Mucosa of descending colon (tissue), 3 donors: Measurements from ENCODE around the gene RSPH1. TPM values are rescaled to one million over a fixed set of nuclear protein-coding genes. Genes with fewer than 3 reads are reported as not detected.

Experiments
- ATAC-seq: fragments of 200-7000 bp; cut with Tn5 transposase; one replicate; pipeline ENCODE4 v1.9.1; 2020; ENCODE audit warnings: mild to moderate bottlenecking, moderate library complexity
- DNase-seq, 3 donors: peaks; one replicate each; pipeline ENCODE4 v3.0.0-alpha.2; 2020
- H3K36me3 ChIP-seq: fragments of 200-600 bp; one replicate; pipeline ENCODE4 v1.8.0; 2021; ENCODE audit warnings: low read depth, mild to moderate bottlenecking
- H3K4me1 ChIP-seq: fragments of 200-600 bp; one replicate; pipeline ENCODE4 v1.8.0; 2021; ENCODE audit warnings: low read depth, mild to moderate bottlenecking
- H3K4me3 ChIP-seq: fragments of 200-600 bp; one replicate; pipeline ENCODE4 v1.8.0; 2021; ENCODE audit warnings: mild to moderate bottlenecking
- H3K9me3 ChIP-seq: fragments of 200-600 bp; one replicate; pipeline ENCODE4 v1.8.0; 2021; ENCODE audit warnings: mild to moderate bottlenecking
- CTCF ChIP-seq: fragments of 200-600 bp; IDR thresholded peaks from one replicate; pipeline ENCODE4 v1.8.0; 2022; ENCODE audit warnings: antibody characterized with exemption, mild to moderate bottlenecking
- intact Hi-C, 2 donors: fragments of 100-400 bp; cut with DNase I in 1 of 2; cut with micrococcal nuclease in 1 of 2; formaldehyde crosslinking; loops; one replicate each; pipeline versions ENCODE4 v1.11.0 to v1.11.1; 2022; cut with DNase I, micrococcal nuclease
- total RNA-seq, 3 donors: library from RNA; stranded (reverse); fragmentation: NEBNext Ultra II Directional in 2 of 3; extraction: Animal tissue kit (Norgen Biotek cat#: 25700) in 2 of 3; gene quantifications; one replicate each; pipeline versions ENCODE4 v1.2.1 to v1.2.4, GENCODE V29; 2021 to 2023
- donor health status: DM: no; HTN: no; CAD: no; lungs with moderate emphysema.
- donor health status: DM: no; HTN: no; CAD: no.
- donor health status: DM: no; HTN: yes; CAD: no.

RSPH1 gene
- total RNA-seq, 3 donors from 2014 or later, result 4.0 to 7.6 (median 4.5) TPM

GRCh38 chr21:42456457-42456856 lies 39.6 kb downstream of the RSPH1 start:
- Histone ChIP-seq H3K36me3 (no peaks in the 10 kb centered on the region), H3K4me1 (peaks cover 29% of the 10 kb centered on the region), H3K9me3 (no peaks in the 10 kb centered on the region), H3K4me3 (no peak overlapping the region)
- intact Hi-C loops, result no loop called here
- DNase-seq, result peak in 2 of 3 donors; percentile 26 to 39
- TF ChIP-seq CTCF, result no peak
- peak; percentile 19 for ATAC-seq

GRCh38 chr21:42455754-42456440 lies 40.1 kb downstream of the RSPH1 start:
- H3K4me3 ChIP-seq, result no peak overlapping the region
- TF ChIP-seq CTCF, result no peak
- ATAC-seq (no peak), DNase-seq (peak in 1 of 3 donors; percentile 15)
- H3K36me3 ChIP-seq, result no peaks in the 10 kb centered on the region
- no peaks in the 10 kb centered on the region for H3K9me3 ChIP-seq
- peaks cover 24% of the 10 kb centered on the region for H3K4me1 ChIP-seq
- intact Hi-C loops, result no loop called here

GRCh38 chr21:42455196-42455595 lies 40.8 kb downstream of the RSPH1 start:
- Histone ChIP-seq H3K36me3 (no peaks in the 10 kb centered on the region), H3K4me3 (no peak overlapping the region), H3K9me3 (no peaks in the 10 kb centered on the region), H3K4me1 (peaks cover 21% of the 10 kb centered on the region)
- no peak for ATAC-seq
- no peak for TF ChIP-seq CTCF
- DNase-seq, result peak in 1 of 3 donors; percentile 42
- intact Hi-C loops, result no loop called here

GRCh38 chr21:42454786-42455185 lies 41.2 kb downstream of the RSPH1 start:
- Histone ChIP-seq H3K36me3 (no peaks in the 10 kb centered on the region), H3K4me3 (no peak overlapping the region), H3K9me3 (no peaks in the 10 kb centered on the region), H3K4me1 (peaks cover 20% of the 10 kb centered on the region)
- intact Hi-C loops, result no loop called here
- no peak for DNase-seq
- no peak for ATAC-seq
- no peak for TF ChIP-seq CTCF

- DNase-seq (peak in 1 of 3 donors; percentile 21), ATAC-seq (no peak)
- intact Hi-C loops, result no loop called here
- Histone ChIP-seq H3K36me3 (no peaks in the 10 kb centered on the region), H3K4me3 (no peak overlapping the region), H3K4me1 (peaks cover 15% of the 10 kb centered on the region), H3K9me3 (no peaks in the 10 kb centered on the region)
- TF ChIP-seq CTCF, result no peak
These were observed 41.9 kb downstream of the RSPH1 start for GRCh38 chr21:42453986-42454570.
